Fibroblast of pulmonary artery (primary cell): ENCODE data around the gene NUDT16L1.

ENCODE experiments used
- DNase-seq: peaks from one replicate; pipeline ENCODE4 v3.0.0-alpha.2; 2010; ENCODE audit warnings: low read depth
- H3K4me3 ChIP-seq: replicated peaks from 2 replicates; pipeline ENCODE4 v1.5.1; 2011; ENCODE audit warnings: low read depth, mild to moderate bottlenecking, control low read depth, low read length, moderate library complexity
- TF ChIP-seq, protein P1 (sequence below): IDR thresholded peaks from 2 replicates; pipeline ENCODE4 v1.5.1; 2011; ENCODE audit warnings: mild to moderate bottlenecking, control low read depth, low read length, inconsistent platforms; ENCODE audit errors: missing control alignments

Gene NUDT16L1

DNA sequence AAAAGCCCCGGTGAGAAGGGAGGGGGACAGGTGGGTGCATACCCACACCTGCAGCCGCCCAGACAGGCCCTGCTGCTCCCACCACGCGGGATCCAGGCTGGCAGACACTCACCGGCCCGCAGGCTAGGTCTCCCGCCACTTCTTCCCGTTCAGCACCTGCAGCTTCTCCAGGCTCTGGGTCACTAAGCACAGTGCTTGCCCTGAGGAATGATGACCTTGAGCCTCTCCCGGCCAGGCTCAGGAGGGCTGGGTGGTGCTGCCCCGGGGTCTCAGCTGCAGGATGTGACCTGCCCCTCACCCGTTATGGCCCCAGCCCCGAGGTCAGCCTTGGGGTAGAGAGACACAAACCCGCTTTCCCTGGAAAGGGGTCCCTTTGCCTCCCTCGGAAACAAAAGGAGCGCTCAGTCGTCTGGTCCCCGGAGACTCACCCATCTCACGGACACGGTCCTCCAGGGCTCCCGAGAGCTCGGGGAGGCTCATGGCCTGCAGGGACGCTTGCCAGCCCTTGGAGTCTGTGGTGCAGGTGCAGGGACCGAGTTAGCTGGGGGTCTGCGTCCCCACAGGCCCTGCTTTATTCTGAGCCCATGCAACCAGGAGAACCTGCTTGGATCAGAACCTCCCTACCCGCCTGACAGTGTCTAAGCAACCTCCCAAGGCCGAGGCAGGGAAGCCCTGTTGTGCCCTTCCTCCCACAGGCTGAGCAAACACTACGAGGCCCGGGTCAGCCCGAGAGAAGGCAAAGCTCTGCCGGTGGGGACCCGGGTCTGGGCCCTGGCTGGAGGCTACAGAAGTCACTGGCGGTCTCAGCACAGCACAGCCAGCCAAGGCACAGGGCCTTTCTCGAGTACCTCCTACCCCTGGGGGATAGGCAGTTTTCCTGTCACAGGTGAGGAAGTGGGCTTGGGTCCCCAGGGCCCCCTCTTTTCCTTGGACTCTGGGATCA, 3.8 kb downstream of the NUDT16L1 start:
- no peak overlapping the region for H3K4me3 ChIP-seq
- TF ChIP-seq, protein P1, sequence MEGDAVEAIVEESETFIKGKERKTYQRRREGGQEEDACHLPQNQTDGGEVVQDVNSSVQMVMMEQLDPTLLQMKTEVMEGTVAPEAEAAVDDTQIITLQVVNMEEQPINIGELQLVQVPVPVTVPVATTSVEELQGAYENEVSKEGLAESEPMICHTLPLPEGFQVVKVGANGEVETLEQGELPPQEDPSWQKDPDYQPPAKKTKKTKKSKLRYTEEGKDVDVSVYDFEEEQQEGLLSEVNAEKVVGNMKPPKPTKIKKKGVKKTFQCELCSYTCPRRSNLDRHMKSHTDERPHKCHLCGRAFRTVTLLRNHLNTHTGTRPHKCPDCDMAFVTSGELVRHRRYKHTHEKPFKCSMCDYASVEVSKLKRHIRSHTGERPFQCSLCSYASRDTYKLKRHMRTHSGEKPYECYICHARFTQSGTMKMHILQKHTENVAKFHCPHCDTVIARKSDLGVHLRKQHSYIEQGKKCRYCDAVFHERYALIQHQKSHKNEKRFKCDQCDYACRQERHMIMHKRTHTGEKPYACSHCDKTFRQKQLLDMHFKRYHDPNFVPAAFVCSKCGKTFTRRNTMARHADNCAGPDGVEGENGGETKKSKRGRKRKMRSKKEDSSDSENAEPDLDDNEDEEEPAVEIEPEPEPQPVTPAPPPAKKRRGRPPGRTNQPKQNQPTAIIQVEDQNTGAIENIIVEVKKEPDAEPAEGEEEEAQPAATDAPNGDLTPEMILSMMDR = no peak
- DNase-seq = no peak

DNA sequence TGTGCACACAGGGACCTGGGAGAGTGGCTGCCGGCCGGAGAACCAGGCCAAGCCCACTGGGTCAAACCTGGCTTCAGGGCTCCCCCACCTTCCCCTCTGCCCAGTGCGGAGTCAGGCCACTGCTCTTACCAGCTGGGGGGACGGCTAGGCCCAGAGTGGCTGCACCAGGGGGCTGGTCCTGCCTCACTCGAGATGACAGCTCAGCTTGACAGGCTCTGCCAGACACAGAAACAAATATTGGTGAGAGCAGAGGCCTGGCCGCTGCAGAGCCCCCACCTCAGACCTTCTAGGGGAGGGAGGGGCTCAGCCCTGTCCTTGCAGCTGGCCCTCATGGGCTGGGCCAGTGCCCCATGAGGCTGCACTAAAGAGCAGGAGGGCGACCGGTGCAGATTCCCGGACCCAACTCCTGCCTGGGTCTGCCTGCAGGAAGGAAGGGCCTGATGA, 4.5 kb downstream of the NUDT16L1 start:
- no peak for DNase-seq
- TF ChIP-seq, protein P1 = no peak
- no peak overlapping the region for H3K4me3 ChIP-seq

DNA sequence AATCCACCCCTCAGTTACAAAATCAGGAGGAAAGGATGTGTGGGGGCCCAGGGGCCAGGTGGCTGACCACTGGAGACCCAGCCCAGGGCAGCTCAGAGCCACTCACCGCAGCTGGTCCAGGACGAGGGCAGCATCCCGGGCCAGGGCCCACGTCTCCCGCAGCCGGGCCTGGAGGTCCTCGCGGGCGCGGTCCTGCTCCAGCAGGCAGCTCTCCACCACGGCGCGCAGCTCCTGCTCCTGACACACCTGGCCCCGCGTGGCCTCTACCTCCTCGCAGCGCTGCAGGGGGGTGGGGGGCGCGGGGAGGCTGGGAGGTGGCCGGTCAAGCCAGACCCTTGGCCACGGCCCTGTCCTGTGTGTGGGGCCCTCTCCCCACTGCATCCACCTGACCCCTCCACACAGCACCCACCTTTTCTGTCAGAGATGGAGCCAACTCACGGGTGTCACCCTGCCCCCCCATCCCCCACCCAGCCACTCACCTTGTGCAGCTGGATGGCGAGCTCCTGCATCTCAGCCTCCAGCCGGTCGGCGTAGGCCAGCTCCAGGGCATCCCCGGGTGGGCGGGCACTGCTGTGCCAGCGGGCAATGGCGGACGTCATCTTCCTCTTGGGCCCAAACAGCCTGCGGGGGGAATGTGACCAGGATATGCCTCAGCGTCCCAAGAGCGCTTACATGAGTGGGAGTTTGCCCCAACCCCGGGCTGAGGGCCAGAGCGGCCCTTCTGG, 5.1 kb downstream of the NUDT16L1 start:
- DNase-seq = no peak
- H3K4me3 ChIP-seq = no peak overlapping the region
- TF ChIP-seq, protein P1 = no peak

DNA sequence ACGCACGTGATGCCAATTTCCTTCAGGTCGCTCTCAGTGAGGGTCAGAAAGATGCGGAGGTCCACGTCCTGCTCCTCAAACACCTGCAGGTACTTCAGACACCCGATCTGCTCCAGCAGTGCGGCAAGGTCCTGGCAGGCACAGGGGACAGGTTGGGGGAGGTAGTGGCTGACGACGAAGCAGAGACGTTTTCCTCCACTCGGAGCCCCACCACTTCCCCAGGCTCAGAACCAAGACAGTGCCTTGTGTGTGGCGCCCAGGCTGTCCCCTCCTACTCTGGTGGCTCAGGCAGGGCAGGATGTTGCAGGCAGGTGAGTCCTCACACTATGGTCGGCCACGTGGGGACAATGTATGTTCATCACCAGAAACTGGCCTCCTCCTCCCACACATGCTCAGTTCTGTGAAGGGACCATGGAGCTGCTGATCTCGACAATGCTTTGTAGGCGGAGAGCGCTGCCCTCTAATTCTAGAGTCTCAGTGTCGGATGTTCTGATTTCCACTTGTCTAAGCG, 5.7 kb downstream of the NUDT16L1 start:
- no peak overlapping the region for H3K4me3 ChIP-seq
- TF ChIP-seq, protein P1 = no peak
- DNase-seq = no peak

DNA sequence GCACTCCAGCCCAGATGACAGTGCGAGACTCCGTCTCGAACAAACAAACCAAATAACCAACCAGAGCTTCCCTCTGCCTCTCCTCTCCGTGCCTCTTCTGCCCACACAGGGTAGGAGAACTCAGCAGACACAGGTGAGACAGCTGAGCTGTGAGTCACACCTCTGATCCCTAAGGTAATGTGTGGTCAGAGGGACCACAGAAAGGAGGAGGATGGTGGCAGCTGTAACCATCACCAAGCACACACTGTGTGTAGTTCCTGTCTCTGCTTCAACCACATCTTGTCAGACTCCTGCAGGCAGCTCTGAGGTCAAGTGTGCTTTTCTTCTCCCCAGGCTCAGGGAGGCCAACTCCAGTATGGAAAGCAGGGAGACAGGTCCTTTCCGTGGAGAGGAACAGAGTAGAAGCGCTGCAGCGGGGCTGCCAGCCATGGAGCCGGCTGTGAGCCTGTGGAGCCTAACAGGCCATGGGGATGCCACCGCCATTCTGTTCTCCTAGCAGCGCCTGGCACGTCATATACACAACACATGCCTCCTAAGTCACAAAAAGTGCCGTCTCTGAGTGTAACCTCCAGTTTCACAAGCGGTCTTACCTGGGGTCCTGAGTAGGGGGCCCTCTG, 7.1 kb downstream of the NUDT16L1 start:
- H3K4me3 ChIP-seq = no peak overlapping the region
- TF ChIP-seq, protein P1 = no peak
- DNase-seq = no peak

DNA sequence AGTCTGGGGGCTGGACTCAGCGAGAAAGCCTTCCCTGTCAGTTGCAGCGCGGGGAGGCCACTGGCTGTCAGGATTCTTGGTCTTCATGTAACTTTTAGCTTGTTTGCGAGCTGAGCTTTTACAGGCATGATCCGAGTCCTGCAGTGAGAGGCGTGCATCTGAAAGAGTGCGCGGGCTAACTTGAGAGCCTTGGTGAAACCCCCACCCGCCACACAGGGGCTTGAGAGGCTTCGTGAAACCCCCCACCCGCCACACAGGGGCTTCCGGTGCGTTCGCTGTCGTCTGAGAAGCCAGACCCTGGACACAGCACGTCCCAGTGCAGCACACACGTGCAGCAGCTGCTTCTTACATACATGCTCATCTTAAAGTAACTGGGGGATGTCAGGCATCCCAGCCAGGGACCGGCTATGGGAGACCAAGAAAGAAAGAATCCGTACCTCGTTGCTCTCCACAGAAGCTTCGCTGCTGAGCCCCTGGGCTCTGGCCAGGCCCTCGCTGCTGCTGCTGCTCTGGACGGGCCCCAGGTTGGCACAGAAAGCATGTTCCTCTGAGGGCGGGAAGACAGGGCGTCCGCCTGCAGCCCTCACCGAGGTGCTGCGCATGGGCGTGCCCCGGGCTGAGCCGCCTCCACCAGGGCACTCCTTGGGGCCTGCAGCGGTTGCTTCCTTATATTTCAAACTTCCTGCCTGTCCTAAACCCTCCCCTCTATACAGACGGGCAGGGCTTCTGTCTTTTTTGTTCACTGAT, 7.8 kb downstream of the NUDT16L1 start:
- DNase-seq = no peak
- H3K4me3 ChIP-seq = no peak overlapping the region
- TF ChIP-seq, protein P1 = no peak
